Rectal smooth muscle tissue (tissue), 1 donor: ENCODE data around the gene SLC38A2.

Experiments
- H3K27ac ChIP-seq: one replicate; pipeline ENCODE4 v1.7.0; 2013; ENCODE audit warnings: low read depth, low read length, inconsistent platforms
- H3K27me3 ChIP-seq: one replicate; pipeline ENCODE4 v1.7.0; 2013; ENCODE audit warnings: low read length; ENCODE audit not compliant: control insufficient read depth, insufficient read depth
- H3K36me3 ChIP-seq: one replicate; pipeline ENCODE4 v1.7.0; 2013; ENCODE audit warnings: low read length; ENCODE audit not compliant: control insufficient read depth, insufficient read depth
- H3K4me1 ChIP-seq: one replicate; pipeline ENCODE4 v1.7.0; 2013; ENCODE audit warnings: low read length; ENCODE audit not compliant: control insufficient read depth, insufficient read depth
- H3K4me3 ChIP-seq: one replicate; pipeline ENCODE4 v1.7.0; 2013; ENCODE audit warnings: low read length
- H3K9ac ChIP-seq: one replicate; pipeline ENCODE4 v1.7.0; 2013; ENCODE audit warnings: low read length

Gene SLC38A2

DNA sequence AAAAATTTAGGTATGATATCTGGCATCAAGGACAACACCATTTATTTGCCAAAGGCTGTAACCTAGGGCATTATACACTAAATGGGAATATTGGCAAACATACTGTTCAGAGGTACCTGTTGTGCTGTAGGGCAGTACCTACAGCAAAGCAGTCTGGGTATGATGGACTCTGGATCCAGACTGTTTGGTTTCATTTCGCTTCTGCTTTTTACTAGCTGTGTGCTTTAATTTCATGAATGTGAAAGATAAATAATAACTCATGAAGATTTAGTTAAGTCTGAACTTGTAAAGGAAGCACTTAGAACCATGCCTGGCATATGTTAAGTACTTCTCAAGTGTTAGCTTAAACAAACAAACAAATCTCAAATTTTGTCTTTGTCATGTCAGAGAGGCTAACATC, 17.7 kb upstream of the SLC38A2 start:
- H3K27me3 ChIP-seq = no peaks in the 10 kb centered on the region
- no peaks in the 10 kb centered on the region for H3K36me3 ChIP-seq
- H3K4me1 ChIP-seq = peaks cover 11% of the 10 kb centered on the region
- H3K9ac ChIP-seq = no peak overlapping the region
- H3K27ac ChIP-seq = peak overlapping the region; percentile 19
- H3K4me3 ChIP-seq = no peak overlapping the region

DNA sequence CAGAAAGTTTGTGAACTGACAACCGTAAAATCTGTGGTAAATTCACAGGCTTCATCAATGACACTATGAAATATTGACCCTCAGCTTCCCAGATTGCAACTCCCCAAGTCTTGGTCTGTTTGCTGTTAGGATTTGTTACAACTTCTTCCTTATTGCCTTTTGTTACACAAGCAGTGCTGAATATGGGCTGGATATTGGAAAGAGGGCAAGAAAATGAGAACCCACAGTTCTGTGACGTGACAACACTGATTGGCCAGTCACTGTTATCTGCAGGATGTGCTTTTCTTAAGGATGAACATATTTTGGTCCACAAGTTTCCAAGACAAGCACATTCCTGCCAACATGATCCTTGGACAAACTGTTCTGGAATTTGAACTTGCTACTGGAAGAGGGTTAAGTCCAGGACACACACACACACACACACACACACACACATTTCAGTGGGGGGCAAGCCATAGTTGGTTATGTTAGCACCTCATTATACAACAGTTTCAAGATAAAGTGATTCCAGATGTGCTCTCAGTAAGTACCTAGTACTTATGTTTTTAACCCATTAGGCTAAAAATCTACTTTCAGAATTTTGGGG, 16.6 kb upstream of the SLC38A2 start:
- Histone ChIP-seq H3K9ac (no peak overlapping the region), H3K4me1 (peaks cover 21% of the 10 kb centered on the region), H3K36me3 (no peaks in the 10 kb centered on the region), H3K4me3 (no peak overlapping the region), H3K27ac (no peak overlapping the region), H3K27me3 (no peaks in the 10 kb centered on the region)

DNA sequence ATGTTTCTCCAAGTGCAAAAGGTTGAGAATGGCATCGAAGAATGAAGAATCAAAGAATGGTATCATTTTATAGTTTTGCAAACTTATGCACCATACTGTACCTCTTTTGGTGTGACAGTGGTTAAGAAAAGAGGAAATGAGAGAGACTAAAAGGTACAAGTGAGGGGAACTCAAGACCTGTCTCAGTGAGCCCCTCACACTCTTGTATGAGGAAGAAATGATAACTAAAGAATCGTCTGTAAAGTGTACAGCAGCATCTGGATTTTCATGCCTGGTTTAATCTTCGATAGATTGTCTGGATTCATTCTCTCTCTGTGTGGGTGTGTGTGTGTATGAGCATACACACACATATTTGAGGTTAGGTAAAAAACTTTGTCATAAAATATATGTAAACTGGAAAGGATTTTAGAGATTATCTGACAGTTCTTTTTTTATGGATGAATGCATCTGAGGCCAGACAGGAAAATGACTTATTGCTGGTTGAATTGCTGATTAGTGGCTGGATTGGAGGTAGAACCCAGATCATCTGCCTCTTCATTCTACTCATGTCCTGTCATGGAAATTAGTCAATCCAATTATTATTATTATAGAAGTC, 16.0 kb upstream of the SLC38A2 start:
- H3K9ac ChIP-seq = no peak overlapping the region
- no peak overlapping the region for H3K4me3 ChIP-seq
- peaks cover 21% of the 10 kb centered on the region for H3K4me1 ChIP-seq
- no peaks in the 10 kb centered on the region for H3K27me3 ChIP-seq
- no peak overlapping the region for H3K27ac ChIP-seq
- H3K36me3 ChIP-seq = no peaks in the 10 kb centered on the region

DNA sequence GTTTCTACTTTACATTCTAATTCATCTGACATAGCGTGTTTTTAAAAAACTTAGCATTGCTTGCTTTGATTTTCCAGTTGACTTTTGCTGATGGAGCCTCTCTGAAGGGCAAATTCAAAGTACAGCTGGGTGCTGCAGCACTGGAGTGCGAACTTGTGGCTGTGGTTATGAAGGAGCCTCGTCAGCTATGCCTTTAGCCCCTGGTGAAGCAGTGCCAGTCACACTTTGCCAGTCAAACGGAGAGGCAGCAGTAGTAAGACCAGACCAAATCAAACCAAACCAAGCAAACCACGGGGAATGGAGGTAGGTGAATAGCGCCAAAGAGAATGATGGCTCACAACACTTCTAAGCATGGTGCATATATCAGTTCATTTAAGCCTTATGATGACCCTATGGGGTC, 15.1 kb upstream of the SLC38A2 start:
- H3K9ac ChIP-seq = no peak overlapping the region
- no peak overlapping the region for H3K4me3 ChIP-seq
- no peaks in the 10 kb centered on the region for H3K27me3 ChIP-seq
- peaks cover 21% of the 10 kb centered on the region for H3K4me1 ChIP-seq
- no peaks in the 10 kb centered on the region for H3K36me3 ChIP-seq
- no peak overlapping the region for H3K27ac ChIP-seq

GRCh38 chr12:46386877-46387629, 14.5 kb upstream of the SLC38A2 start:
- Histone ChIP-seq H3K4me1 (peaks cover 25% of the 10 kb centered on the region), H3K36me3 (no peaks in the 10 kb centered on the region), H3K9ac (no peak overlapping the region), H3K27me3 (no peaks in the 10 kb centered on the region), H3K27ac (peak overlapping the region; percentile 28), H3K4me3 (peak overlapping the region; percentile 6)

GRCh38 chr12:46386360-46386867, 13.8 kb upstream of the SLC38A2 start:
- H3K27ac ChIP-seq = peak overlapping the region; percentile 35
- H3K4me1 ChIP-seq = peaks cover 25% of the 10 kb centered on the region
- no peak overlapping the region for H3K4me3 ChIP-seq
- H3K9ac ChIP-seq = no peak overlapping the region
- H3K36me3 ChIP-seq = no peaks in the 10 kb centered on the region
- H3K27me3 ChIP-seq = no peaks in the 10 kb centered on the region

DNA sequence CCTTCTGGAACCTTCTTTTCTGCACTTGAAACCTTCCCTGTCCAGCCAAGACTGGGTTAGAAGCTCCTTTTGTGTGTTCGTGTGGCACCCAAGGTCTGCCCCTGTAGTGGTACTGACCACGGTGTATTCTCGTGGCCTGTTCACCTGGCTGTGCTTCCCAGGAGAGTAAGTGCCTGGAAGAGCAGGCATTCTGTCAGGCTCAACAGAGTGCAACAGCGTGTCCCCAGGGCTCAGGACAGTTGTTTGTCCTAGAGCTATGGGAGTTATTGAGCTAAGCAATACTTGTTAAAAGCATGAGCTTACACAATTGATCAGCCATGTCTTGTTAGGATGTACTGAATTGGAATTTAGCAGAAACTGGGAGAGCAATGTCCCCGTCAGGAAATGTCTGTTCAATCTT, 12.9 kb upstream of the SLC38A2 start:
- H3K4me3 ChIP-seq = no peak overlapping the region

DNA sequence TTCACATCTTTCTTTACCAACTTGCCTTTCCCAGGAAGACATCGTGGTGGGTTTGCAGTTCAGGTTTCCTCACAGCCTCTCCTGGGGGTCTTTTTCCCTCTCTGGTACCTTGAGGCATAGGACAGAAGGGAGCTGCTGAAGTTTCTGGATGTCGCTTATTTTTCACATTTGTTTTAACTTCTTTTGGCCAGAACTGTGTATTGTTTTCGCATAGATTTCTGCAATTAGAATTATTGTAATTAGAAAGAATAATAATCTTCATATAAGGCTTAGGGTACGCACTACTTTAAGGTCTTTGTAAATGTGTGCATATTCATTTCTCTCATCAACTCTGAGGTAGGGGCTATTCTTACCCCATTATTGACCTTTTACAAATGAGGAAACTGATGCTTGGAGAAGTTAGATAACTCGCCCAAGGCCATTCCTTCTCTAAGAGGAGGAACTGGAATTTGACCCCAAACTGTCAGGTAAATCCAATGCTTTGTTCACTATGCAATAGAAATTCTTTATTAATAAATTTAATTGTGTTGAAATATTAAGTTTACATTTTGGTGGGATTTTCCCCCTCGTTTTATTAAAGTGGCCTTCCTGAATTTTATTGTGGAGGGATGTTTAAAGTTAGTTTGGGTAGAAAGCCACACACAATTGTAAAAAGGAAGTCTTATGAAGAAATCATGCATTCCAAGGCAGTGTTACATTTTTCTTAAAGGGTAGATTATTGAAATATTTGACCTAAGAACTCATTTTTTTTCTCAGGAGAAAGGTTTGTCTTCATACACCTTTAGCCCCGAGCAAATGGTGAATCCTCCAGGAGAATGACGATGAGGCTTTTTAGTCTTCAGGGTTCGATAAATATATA, 12.1 kb upstream of the SLC38A2 start:
- Histone ChIP-seq H3K36me3 (no peaks in the 10 kb centered on the region), H3K27ac (peak overlapping the region; percentile 100), H3K27me3 (no peaks in the 10 kb centered on the region), H3K4me1 (peaks cover 20% of the 10 kb centered on the region), H3K9ac (peak overlapping the region; percentile 92), H3K4me3 (peak overlapping the region; percentile 84)

More for the DNA sequence above, 12.9 kb upstream of the SLC38A2 start:
- Histone ChIP-seq H3K36me3 (no peaks in the 10 kb centered on the region), H3K9ac (no peak overlapping the region), H3K27ac (peak overlapping the region; percentile 38), H3K27me3 (no peaks in the 10 kb centered on the region), H3K4me1 (peaks cover 25% of the 10 kb centered on the region)

DNA sequence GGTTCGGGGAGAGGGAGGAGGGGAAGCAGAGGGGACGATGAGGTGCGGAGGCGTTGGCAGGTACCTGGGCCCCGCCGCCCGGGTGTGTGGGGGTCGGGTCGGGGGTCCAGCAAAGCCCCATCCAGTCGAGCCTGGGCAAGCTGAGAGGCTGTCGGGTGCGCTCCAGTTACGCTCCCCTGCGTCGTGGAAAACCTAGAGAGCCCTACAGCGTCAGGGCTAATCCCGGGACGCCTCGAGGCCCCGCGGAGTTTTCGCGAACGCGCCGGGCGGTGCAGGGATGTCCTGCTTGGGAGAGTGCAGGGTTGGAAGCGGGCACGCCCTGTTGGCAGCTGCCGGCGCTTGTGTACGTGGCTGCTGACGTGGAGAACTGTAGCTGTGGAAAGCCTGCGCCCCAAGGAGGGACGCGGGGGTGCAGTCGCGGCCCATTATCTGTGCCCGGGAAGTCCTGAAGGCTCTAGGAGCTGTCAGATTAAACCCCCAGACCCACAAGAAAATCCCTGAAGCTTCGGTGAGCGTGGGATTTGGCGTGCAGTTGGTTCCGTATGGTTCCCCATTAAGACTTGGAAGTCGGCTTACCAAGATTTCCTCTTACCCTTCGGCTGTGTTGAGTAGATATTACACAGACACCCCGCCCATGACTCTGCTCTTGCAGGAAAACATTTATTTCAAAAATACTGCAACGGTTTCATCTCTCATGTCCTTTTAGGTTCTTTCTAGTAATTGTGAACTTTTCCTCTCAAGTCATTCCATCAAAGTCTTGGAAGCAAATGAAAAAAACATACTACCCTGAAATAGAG, 11.3 kb upstream of the SLC38A2 start:
- peak overlapping the region; percentile 84 for H3K4me3 ChIP-seq
- H3K27ac ChIP-seq = peak overlapping the region; percentile 100
- H3K4me1 ChIP-seq = peaks cover 20% of the 10 kb centered on the region
- H3K27me3 ChIP-seq = no peaks in the 10 kb centered on the region
- peak overlapping the region; percentile 92 for H3K9ac ChIP-seq
- no peaks in the 10 kb centered on the region for H3K36me3 ChIP-seq

DNA sequence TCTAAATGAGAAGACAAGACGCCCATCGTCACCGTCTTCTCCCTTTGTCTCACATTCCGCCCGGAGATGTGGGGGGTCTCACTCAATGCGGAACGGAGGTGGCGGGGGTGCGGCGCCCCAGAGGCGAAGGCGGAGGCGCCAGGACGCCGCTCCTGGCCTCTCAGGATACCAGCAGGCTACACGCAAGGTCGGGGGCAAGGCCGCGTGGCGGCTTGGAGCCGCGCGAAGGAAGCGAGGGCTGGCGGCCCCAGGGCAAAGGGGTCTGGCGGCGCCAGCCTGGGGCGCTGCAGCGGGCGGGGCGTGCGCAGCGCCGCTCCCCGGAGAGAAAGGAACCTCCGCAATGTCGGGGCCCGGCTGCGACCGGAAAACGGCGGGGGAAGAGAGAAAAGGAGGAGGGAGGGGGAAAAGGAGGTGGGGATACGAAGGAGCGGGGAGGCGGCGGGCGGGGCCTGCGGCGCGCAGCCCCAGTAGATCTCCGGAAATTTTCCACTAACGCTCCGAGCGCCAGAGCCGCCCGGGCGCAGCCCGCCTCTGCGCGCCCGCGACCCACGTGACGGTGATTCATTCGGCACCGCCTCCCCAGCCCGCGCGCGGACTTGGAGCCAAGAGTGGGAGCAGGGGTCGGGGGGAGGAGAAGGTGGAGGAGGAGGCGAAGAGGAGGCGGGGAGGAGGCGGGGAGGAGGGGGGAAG, 10.5 kb upstream of the SLC38A2 start:
- Histone ChIP-seq H3K36me3 (no peaks in the 10 kb centered on the region), H3K27ac (peak overlapping the region; percentile 100), H3K9ac (peak overlapping the region; percentile 91), H3K4me3 (peak overlapping the region; percentile 84), H3K4me1 (peaks cover 20% of the 10 kb centered on the region), H3K27me3 (no peaks in the 10 kb centered on the region)

DNA sequence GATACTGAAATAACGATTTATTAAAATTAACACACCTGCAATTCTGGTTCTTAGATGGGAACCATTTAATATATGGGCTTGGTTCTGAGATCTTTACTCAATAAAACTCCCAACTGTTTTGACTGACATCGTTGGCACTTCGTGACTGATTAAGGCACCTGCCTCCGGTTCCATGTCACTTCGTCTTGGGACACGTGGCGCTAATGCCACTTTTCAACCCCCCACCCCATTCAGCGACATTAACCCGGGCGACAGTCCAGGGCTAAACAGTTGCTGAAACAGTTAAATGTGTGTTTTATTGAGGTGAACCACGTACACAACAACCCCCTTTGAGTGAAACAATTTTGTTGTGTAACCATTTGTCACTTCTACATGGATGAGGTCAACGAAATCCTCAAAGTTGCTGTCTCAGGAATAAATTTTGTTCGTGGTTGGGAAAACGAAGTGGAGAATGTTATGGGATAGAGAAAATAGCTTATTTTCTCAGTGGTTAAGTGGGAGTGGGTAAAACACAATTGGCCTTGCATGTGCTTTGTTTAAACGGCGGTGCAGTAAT, 9.9 kb upstream of the SLC38A2 start:
- Histone ChIP-seq H3K27me3 (no peaks in the 10 kb centered on the region), H3K4me3 (peak overlapping the region; percentile 83), H3K9ac (peak overlapping the region; percentile 91), H3K36me3 (no peaks in the 10 kb centered on the region), H3K4me1 (peaks cover 20% of the 10 kb centered on the region), H3K27ac (peak overlapping the region; percentile 100)
